Activated T-cell treated with anti-CD3 and anti-CD28 coated beads, Interleukin-2, amount 50 U/mL, for 72 hours (primary cell): ENCODE data around the gene PUDP. TPM values are rescaled to one million over a fixed set of nuclear protein-coding genes. Genes with fewer than 3 reads are reported as not detected.

Source experiments
- ATAC-seq, 2 donors: fragments of 150-1000 bp; cut with Tn5 transposase; replicated peaks in 1 of 2; 2 replicates each; pipeline ENCODE4 v1.10.0; 2021; ENCODE audit warnings: moderate library complexity in 2 of 2, mild to moderate bottlenecking in 1 of 2
- DNase-seq, 2 donors: peaks; one replicate each; pipeline ENCODE4 v3.0.0; 2021 to 2022; ENCODE audit warnings: mixed read lengths in 1 of 2
- H3K27ac Mint-ChIP-seq: one replicate; pipeline ENCODE4 v1.8.0; 2022; ENCODE audit warnings: mild to moderate bottlenecking, moderate library complexity, mixed read lengths
- H3K27me3 Mint-ChIP-seq: one replicate; pipeline ENCODE4 v1.8.0; 2022; ENCODE audit warnings: low read depth, mixed read lengths
- H3K36me3 Mint-ChIP-seq, 2 donors: one replicate each; pipeline ENCODE4 v1.8.0; 2022; ENCODE audit warnings: mixed read lengths in 2 of 2, mild to moderate bottlenecking in 1 of 2; ENCODE audit not compliant: insufficient read depth in 2 of 2
- H3K4me1 Mint-ChIP-seq: one replicate; pipeline ENCODE4 v1.8.0; 2022; ENCODE audit warnings: low read depth, mixed read lengths
- H3K4me3 Mint-ChIP-seq, 2 donors: one replicate each; pipeline ENCODE4 v1.8.0; 2022; ENCODE audit warnings: mild to moderate bottlenecking in 2 of 2, mixed read lengths in 2 of 2, moderate library complexity in 2 of 2
- H3K9me3 Mint-ChIP-seq, 2 donors: one replicate each; pipeline ENCODE4 v1.8.0; 2022; ENCODE audit warnings: mixed read lengths in 2 of 2
- total RNA-seq, 2 donors: library from RNA; stranded (reverse); gene quantifications; one replicate each; pipeline ENCODE4 v1.2.3, GENCODE V29; 2022

PUDP gene
- total RNA-seq, 2 donors from 2014 or later: 13.2 to 22.3 TPM

DNA sequence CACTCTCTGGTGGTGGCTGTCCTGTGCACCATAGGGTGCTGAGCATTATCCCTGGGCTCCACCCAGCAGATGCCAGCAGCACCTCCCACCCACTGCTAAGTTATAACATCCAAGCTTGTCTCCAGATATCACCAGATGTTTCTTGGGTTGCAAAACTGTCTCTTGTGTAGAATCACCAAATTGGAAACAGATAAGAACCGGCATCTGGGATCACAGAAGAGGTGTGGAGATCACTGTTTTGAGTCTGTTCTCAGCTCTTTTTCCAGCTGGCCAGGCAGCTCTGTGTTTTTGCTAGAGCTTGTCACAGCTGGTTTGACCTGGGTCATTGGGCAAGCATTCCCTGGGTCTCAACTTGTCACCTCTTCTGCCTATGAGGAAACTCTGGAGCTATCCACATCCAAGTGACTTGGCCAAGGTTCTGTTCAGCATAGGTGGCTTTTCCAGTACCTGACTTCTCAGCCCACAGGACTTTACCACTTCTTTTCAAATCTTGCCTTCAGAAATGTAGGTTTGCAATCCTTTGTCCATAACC is 15.3 kb upstream of the PUDP start:
- no peaks in the 10 kb centered on the region for H3K27me3 Mint-ChIP-seq
- H3K4me3 Mint-ChIP-seq: no peak overlapping the region
- H3K9me3 Mint-ChIP-seq: no peaks in the 10 kb centered on the region
- H3K4me1 Mint-ChIP-seq: no peaks in the 10 kb centered on the region
- no peak for ATAC-seq
- DNase-seq: no peak
- H3K27ac Mint-ChIP-seq: no peak overlapping the region
- H3K36me3 Mint-ChIP-seq: no peaks in the 10 kb centered on the region

DNA sequence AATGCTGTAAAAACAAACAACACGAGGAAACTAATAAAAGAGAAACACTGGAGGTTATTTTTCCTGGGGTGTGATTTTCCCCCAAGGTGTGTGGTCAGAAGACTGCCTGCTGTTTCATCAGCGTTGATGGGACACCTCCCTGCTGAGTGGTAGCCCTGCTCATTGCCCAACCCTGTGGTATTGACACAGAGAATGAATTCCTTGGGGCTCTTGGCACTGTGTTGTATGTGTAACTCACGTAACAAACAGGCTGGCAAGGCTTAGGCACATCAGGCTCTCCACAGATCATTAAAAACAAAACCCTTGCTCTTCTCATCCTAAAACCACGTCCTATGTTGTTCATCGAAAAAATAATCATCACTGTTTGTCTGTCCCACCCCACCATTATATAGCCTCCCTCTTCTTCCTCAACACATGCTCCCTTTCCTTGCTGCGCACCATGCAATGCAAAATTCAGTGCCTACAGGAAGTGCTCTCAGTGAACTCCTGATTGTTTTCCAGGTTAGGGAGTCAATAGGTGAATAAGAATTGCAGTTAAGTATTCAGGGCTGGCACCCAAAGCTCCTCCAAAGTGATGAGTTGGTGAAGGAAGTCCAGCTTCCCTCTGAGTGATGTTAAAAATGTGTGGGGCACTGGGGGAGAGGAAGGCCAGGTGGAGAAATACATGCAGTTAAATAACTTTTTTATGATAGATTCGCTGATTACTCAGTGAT is 11.4 kb upstream of the PUDP start:
- no peak overlapping the region for H3K4me3 Mint-ChIP-seq
- H3K9me3 Mint-ChIP-seq: no peaks in the 10 kb centered on the region
- DNase-seq (no peak), ATAC-seq (no peak)
- H3K27ac Mint-ChIP-seq: no peak overlapping the region
- H3K36me3 Mint-ChIP-seq: no peaks in the 10 kb centered on the region
- peaks cover under 1% of the 10 kb centered on the region for H3K27me3 Mint-ChIP-seq
- no peaks in the 10 kb centered on the region for H3K4me1 Mint-ChIP-seq

DNA sequence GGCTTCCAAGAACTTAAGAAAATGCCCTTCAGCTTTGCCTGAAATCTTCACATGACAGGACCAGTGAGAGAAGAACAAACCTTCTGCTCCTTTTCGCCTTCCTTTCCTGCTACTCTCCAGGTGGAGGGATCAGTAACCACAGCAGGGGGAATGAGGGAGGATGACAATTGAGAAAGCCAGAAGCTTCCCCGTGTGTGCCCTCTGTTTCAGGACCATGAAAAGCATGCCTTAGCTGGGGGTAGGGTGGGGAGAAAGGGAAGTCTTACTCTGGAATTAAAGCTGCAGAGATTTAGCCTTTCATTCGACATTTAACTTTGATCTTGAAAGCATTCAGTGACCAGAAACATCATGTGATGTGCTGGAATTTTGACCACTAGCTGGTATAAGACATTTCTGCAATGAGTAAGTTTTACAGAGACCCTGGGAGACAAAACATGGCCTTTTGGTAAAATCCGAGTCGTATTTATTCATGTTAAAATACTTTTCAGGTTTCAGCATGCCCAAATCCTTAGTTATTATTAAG is 10.6 kb upstream of the PUDP start:
- Mint-ChIP-seq H3K4me3 (no peak overlapping the region), H3K36me3 (no peaks in the 10 kb centered on the region), H3K27ac (no peak overlapping the region), H3K4me1 (peaks cover 6% of the 10 kb centered on the region), H3K27me3 (peaks cover 8% of the 10 kb centered on the region), H3K9me3 (no peaks in the 10 kb centered on the region)
- DNase-seq (no peak), ATAC-seq (no peak)

DNA sequence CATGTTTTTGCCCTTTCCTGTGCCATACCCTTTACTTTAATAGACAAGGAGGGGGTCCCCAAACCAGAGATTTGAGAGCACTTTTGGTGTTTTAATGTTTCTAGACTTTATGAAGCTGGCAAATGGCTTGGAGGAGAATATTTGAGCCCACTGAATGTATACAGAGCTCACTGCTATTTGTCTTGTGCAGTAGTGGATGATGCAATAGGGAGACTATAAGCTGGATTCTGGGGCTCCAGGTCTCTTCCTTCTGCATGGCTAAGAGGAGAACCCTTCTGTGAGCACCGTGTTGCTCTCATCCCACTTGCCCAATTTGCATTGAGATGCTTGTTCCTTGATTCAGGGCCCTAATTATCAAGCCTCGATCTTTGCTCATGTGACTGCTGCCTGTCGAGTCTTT is 8.9 kb upstream of the PUDP start:
- no peak for DNase-seq
- Mint-ChIP-seq H3K27me3 (peaks cover 13% of the 10 kb centered on the region), H3K4me1 (peaks cover 10% of the 10 kb centered on the region), H3K36me3 (no peaks in the 10 kb centered on the region), H3K27ac (no peak overlapping the region), H3K4me3 (no peak overlapping the region), H3K9me3 (no peaks in the 10 kb centered on the region)
- ATAC-seq: no peak

DNA sequence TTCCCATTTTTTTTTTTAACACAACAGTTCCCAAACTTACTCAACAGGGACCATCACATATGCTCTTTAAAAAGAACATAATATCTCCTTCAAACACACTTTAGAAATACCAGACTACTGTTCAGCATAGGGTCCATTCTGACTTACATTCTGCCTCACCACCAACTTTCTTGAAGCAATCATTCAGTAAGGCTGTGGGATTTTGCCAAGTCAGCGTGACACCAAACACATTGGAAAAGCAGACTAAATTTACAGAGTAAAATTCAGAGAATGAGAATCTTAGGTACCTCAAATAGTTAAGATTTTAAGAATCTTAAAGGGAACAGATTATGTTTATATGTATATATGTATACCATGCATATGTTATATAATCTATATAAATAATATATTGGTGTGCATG is 7.2 kb upstream of the PUDP start:
- Mint-ChIP-seq H3K27ac (no peak overlapping the region), H3K27me3 (peaks cover 13% of the 10 kb centered on the region), H3K36me3 (no peaks in the 10 kb centered on the region), H3K4me1 (peaks cover 10% of the 10 kb centered on the region), H3K4me3 (no peak overlapping the region), H3K9me3 (no peaks in the 10 kb centered on the region)
- DNase-seq (no peak), ATAC-seq (no peak)

DNA sequence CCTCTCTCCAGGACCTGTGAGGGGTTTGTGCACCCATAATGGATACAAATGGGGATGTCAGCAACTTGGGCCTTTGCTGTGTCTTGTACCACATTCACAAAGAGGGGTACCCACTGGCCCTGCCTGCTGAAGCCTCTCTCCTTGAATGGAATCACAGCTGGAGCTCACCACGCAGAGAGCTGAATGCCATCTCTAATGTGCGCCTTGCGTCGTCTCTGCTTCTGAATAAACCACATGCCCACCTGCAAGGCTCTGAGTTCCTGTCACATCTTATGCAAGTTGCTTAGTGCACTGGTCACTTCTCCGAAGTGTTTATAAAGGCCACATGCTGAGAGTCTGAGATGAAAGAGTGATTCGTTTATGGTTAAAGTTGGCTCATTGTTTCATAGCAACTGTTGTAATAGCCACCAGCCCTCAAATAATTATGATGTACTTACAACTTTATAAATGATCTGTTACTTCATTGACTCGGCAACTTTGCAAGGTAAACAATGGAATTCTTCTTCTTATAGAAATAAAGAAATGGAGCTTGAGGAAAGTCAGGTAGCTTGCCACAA is 6.2 kb upstream of the PUDP start:
- Mint-ChIP-seq H3K9me3 (no peaks in the 10 kb centered on the region), H3K27ac (no peak overlapping the region)

DNA sequence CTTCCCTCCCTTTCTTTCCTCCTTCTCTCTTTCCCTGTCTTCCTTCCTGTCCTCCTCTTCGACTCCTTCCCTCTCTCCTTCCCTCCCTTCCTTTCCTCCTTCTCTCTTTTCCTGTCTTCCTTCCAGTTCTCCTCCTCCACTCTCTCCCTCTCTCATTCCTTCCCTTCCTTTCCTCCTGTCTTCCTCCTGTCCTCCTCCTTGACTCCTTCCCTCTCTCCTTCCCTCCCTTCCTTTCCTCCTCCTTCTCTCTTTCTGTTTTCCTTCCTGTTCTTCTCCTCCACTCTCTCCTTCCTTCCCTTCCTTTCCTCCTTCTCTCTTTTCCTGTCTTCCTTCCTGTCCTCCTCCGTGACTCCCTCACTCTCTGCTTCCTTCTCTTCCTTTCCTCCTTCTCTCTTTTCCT is 5.3 kb upstream of the PUDP start:
- Mint-ChIP-seq H3K4me1 (peaks cover 17% of the 10 kb centered on the region), H3K4me3 (no peak overlapping the region), H3K27ac (no peak overlapping the region), H3K27me3 (peaks cover 13% of the 10 kb centered on the region), H3K9me3 (no peaks in the 10 kb centered on the region), H3K36me3 (no peaks in the 10 kb centered on the region)
- DNase-seq (no peak), ATAC-seq (no peak)

More for the DNA sequence above, 6.2 kb upstream of the PUDP start:
- Mint-ChIP-seq H3K4me1 (peaks cover 11% of the 10 kb centered on the region), H3K36me3 (no peaks in the 10 kb centered on the region), H3K4me3 (no peak overlapping the region), H3K27me3 (peaks cover 13% of the 10 kb centered on the region)
- ATAC-seq (no peak), DNase-seq (no peak)

DNA sequence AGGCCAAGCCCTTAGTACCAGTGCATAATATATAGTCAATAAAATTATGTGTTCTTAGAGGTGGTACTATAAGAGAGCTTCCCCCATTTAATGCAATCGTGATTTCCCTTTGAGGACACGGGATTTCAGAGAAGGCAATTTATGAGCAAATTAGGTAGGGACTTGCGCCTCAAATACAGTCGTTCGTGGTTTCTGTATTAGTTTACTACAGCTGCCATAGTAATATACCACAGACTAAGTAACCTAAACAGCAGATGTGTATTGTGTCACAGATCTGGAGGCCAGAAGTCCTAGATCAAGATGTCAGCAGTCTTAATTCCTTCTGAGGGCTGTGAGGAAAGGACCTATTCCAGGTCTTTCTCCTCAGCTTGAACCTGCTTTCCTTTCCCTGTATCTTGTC is 1.5 kb upstream of the PUDP start:
- Mint-ChIP-seq H3K9me3 (no peaks in the 10 kb centered on the region), H3K27me3 (peaks cover 13% of the 10 kb centered on the region), H3K4me3 (no peak overlapping the region), H3K27ac (no peak overlapping the region), H3K36me3 (no peaks in the 10 kb centered on the region), H3K4me1 (peaks cover 38% of the 10 kb centered on the region)
- no peak for DNase-seq
- ATAC-seq: no peak

DNA sequence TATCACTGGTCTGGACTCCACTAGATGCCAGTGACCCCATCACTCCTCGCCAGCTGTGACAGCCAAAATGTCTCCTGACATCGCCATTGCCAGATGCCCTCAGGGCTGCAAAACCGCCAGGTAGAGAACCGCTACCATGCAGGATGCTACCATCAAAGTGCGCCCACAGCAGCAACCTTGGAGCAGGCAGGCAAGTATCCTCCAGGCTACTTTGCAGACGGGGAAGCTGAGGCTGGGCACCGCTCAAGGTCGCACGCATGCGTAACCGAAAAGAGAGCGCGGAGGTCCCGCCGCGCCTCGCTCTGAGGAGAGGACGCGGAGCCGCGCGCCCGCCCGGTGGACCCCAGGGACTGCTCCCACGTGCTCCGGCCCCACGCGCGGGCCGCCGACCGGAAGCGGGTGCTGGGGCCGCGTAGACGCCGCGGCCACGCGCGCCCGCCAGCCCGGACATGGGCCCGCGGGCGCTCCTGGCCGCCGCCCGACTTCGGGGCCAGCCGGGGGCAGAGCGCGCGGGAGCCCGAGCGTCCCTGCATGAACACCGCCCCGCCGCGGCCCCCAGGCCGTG is 458 bp downstream of the PUDP start, which contains the start of gene STS:
TSS of gene STS (plus strand) at position 300 of the 565 bp plus-strand sequence. CDS start 105,488 bp downstream, outside the sequence.
- Mint-ChIP-seq H3K27ac (peak within 1 kb of the TSS; percentile 92), H3K4me1 (peaks cover 37% of the 10 kb centered on the region)

DNA sequence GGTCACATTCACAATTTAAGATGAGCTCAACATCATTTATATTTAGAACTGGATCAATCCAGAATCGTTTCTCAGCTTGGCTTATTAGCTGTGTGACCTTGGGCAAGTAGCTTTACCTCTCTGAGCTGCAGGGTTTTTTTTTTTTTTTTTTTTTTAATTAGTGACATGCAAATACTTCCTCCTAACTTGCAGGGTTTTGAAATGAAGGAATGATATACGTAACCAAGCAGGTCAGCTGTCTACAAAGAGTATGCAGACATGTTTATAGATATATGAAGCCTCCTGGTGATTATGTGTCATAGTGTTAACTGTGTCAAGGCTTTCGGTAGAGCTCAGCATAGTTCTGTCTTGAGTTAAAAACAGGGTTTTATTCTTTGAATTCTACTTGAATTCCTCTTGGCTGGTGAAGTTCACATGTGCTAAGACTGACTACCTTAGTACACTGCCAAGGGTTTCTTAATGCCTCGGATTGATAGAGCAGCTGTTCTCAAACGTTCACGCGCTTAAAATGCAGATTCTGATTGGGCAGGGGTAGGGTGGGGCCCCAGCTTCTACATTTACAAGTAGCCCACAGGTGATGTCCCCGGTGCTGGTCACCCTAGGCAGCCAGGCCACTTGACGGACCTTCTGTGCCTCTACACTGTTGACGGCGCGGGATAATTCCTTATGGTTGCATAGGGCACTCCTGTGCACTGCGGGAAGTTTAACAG is 1.1 kb downstream of the PUDP start:
- Mint-ChIP-seq H3K27me3 (no peaks in the 10 kb centered on the region), H3K36me3 (no peaks in the 10 kb centered on the region), H3K4me1 (peaks cover 37% of the 10 kb centered on the region), H3K4me3 (peak overlapping the region; percentile 71 to 85), H3K9me3 (no peaks in the 10 kb centered on the region), H3K27ac (peak overlapping the region; percentile 38)
- ATAC-seq: peak in 1 of 2 donors; percentile 3
- peak in 1 of 2 donors; percentile 5 for DNase-seq

More for the DNA sequence above, 458 bp downstream of the PUDP start, which contains the start of gene STS:
- ATAC-seq (peak; percentile 57 to 58), DNase-seq (peak; percentile 37 to 47)
- H3K4me3 Mint-ChIP-seq: peak within 1 kb of the TSS; percentile 85 to 86
- H3K27me3 Mint-ChIP-seq: no peaks in the 10 kb centered on the region
- H3K36me3 Mint-ChIP-seq: no peaks in the 10 kb centered on the region
- H3K9me3 Mint-ChIP-seq: no peaks in the 10 kb centered on the region

DNA sequence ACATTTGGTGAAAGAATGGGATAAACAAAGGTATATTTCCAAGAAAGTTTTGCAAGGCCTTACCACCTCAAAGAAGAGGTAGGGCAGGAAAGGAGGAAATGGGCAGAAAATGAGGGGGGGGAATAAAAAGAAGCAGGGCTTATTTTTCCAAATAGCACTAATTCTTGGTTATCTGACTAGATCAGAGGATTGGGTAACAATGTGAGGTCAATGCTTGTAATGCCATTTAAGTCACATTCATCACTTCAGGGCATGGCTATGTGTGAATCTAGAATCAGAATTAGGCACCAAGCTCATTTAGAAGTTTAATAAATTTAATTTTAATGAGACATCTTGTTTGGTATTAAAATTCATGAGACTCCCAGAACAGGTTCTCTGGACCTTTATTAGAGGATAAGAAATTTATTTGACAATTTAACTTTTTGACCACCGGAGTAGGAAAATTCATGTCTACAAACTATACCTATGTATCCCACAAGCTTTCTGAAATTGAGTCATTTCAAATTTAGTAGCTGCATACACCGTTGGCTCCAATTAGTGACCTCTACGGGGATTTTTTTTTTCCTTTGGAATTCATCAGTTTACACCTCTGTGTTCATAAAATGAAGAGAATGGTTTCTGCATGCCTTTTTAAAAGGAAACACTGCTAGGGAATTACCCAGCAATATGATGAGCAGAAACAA is 1.8 kb downstream of the PUDP start:
- peak overlapping the region; percentile 79 for H3K27ac Mint-ChIP-seq
- DNase-seq (no peak), ATAC-seq (no peak)
- H3K4me1 Mint-ChIP-seq: peaks cover 37% of the 10 kb centered on the region
- H3K27me3 Mint-ChIP-seq: no peaks in the 10 kb centered on the region
- H3K36me3 Mint-ChIP-seq: no peaks in the 10 kb centered on the region
- H3K9me3 Mint-ChIP-seq: no peaks in the 10 kb centered on the region
- H3K4me3 Mint-ChIP-seq: peak overlapping the region; percentile 12 to 55

DNA sequence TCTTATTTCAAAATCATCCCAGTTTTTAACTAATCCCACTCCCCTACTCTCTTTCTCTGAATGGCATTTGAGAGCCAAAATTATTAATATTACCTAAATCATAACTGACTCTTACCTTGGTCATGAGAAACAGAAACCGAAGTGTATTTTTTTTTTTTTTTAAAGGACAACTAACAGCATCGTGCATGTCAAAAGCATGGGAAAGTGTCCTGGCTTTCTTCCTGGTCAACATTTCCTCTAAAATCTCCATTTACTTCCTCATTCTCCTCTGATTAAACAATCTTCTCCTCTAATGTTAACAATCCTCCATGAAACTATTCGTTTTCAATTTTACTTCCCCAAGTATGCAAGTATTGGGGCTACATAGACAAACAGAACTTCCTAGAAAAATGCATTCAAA is 2.5 kb downstream of the PUDP start:
- Mint-ChIP-seq H3K27ac (peak overlapping the region; percentile 79), H3K4me3 (peak overlapping the region in 1 of 2 donors; percentile 55), H3K9me3 (no peaks in the 10 kb centered on the region), H3K27me3 (no peaks in the 10 kb centered on the region), H3K4me1 (peaks cover 37% of the 10 kb centered on the region), H3K36me3 (no peaks in the 10 kb centered on the region)
- DNase-seq: no peak
- ATAC-seq: no peak
